Measurements from ENCODE around the gene KCNJ9.
"Not testable (repeated sequence)": the region's sequence is repeated elsewhere in the genome, so short reads cannot be mapped to it uniquely, and the experiment has no call there.

Gene KCNJ9

GRCh38 chr1:160123726-160124125 lies 42.4 kb downstream of the KCNJ9 start:
- DNase-seq, result no peak

DNA sequence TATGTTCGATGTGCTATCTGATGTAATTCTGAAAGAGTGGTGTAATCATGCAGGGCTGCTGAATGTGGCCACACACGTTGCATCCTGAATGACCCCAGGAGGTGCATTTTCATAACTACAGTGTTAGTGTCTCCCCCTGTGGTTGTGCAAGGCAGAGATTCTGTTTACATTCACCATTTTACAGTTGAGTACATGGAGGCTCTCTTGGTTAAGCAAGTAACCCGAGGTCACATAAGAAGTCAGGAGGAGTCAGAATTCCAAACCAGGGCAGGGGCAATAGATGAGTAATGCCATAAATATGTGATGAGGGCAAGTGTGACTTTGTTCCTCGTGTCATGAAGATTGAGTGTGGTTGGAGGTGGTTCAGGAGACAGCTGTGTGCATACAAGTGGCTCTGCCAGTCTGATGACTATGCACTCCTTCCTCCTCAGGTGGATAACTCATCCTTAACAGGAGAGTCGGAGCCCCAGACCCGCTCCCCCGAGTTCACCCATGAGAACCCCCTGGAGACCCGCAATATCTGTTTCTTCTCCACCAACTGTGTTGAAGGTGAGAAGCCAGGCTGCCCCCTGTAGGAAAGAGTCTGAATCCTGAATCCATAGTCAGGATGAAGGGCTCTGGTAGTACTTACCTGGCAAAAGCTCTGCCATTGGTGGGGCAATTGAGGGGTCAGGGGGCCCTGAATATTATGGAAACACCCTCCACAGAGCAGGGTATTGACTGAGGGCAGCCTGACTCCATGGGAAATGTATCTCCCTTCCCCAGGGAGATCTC lies 43.6 kb downstream of the KCNJ9 start:
- DNase-seq, result no peak

GRCh38 chr1:160125746-160126145 lies 44.4 kb downstream of the KCNJ9 start:
- DNase-seq, result no peak

DNA sequence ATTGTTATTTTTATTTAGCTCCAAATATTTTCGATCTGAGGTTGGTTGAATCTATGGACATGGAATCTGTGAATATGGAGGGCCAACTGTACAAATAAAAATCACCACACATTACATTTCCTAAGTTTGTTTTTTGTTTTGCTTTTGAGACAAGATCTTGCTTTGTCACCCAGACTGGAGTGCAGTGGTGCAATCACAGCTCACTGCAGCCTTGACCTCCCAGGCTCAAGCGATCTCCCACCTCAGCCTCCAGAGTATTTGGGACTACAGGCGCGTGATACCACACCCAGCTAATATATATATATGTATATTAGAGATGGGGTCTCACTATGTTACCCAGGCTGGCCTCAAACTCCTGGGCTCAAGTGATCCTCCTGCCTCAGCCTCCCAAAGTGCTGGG lies 45.0 kb downstream of the KCNJ9 start:
- not testable (repeated sequence) for DNase-seq

DNA sequence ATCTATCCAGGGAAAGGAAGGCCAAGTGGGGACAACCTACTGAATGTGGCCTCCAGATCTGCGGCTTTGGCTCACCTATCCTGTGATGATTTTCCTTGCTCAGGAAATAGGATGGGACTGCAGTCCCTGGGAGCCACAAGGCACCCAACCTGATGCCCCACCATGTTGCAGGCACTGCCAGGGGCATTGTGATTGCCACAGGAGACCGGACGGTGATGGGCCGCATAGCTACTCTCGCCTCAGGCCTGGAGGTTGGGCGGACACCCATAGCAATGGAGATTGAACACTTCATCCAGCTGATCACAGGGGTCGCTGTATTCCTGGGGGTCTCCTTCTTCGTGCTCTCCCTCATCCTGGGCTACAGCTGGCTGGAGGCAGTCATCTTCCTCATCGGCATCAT lies 46.0 kb downstream of the KCNJ9 start:
- no peak for DNase-seq

GRCh38 chr1:160127865-160128523 lies 46.7 kb downstream of the KCNJ9 start:
- no peak for DNase-seq

- DNase-seq, result no peak
Measured at GRCh38 chr1:160128636-160129035, 47.3 kb downstream of the KCNJ9 start.

GRCh38 chr1:160129046-160129445 lies 47.7 kb downstream of the KCNJ9 start:
- peak in 4 of 56 donors; percentile 16 to 21 (median 20) for DNase-seq

- DNase-seq, result no peak
Measured at GRCh38 chr1:160129558-160129957, 48.2 kb downstream of the KCNJ9 start.

GRCh38 chr1:160129966-160130365 lies 48.6 kb downstream of the KCNJ9 start:
- no peak for DNase-seq

- no peak for DNase-seq
Measured at GRCh38 chr1:160130486-160130885, 49.1 kb downstream of the KCNJ9 start.

DNA sequence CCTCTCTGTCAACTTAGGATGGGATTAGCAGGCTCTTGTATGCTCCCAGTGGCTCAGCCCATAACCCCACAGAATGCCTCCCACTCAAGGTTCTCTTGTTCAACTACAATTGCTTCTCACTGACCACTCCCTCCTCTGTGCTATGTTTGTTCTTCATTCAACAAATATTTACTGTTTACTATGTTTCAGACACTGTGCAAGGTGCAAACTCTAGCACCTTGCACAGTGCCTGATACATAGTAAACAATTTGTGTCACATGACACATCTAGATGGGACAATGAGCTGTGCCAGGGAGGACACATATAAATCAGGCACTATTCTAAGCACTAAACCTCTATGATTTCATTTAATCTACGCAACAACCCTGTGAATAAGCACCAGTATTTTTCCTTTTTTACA lies 49.6 kb downstream of the KCNJ9 start:
- DNase-seq, result no peak

GRCh38 chr1:160131803-160132565 lies 50.6 kb downstream of the KCNJ9 start:
- DNase-seq, result peak in 15 of 56 donors; percentile 8 to 52 (median 32)

DNA sequence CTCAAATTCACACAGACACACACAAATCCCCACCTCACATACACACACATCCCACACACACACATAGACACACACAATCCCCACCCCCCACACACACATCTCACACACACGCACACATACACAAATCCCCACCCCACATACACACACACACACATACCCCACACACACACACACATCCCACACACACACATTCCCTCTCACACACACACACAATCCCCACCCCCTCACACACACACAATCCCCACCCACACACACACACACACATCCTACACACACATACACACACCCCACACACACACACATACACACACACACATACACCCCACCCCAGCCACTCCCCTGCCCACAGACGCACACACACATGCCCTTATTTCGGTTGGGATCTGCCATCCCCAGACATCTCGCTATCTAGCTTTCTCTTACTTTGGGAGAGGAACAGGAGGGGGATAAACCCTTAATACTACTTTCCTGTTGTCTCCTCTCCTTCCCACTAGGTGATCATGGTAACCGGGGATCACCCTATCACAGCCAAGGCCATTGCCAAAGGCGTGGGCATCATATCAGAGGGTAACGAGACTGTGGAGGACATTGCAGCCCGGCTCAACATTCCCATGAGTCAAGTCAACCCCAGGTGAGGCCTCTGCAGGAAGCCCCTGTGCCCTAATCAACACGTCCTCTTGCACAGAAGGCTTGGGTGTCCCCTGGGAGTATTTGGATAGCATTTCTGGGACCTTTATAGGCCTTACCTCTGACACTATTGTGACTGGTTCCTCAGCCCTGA lies 52.8 kb downstream of the KCNJ9 start:
- DNase-seq, result no peak

DNA sequence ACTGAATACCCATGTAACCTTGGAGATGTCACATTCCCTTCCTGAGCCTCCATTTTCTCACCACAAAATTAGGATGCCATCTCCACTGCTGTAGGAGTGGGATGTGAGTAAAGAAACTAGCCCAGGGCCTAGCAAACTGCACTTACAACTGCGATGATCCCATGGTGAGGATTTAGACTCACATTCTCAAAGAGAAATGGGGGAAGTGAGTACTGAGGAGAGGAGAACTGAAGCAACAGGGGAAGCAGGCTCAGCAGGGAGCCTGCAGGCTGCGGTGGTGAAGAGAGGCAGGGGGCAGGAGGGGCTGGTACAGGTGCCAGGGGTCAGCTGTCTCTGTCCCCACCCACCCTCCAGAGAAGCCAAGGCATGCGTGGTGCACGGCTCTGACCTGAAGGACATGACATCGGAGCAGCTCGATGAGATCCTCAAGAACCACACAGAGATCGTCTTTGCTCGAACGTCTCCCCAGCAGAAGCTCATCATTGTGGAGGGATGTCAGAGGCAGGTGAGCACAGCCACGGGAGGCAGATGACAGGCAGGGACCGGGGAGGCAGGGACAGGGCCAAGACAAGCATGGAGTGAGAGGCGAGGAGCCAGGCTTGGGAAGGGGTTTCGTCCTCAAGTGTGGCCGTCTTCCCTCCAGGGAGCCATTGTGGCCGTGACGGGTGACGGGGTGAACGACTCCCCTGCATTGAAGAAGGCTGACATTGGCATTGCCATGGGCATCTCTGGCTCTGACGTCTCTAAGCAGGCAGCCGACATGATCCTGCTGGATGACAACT lies 53.6 kb downstream of the KCNJ9 start:
- no peak for DNase-seq

DNA sequence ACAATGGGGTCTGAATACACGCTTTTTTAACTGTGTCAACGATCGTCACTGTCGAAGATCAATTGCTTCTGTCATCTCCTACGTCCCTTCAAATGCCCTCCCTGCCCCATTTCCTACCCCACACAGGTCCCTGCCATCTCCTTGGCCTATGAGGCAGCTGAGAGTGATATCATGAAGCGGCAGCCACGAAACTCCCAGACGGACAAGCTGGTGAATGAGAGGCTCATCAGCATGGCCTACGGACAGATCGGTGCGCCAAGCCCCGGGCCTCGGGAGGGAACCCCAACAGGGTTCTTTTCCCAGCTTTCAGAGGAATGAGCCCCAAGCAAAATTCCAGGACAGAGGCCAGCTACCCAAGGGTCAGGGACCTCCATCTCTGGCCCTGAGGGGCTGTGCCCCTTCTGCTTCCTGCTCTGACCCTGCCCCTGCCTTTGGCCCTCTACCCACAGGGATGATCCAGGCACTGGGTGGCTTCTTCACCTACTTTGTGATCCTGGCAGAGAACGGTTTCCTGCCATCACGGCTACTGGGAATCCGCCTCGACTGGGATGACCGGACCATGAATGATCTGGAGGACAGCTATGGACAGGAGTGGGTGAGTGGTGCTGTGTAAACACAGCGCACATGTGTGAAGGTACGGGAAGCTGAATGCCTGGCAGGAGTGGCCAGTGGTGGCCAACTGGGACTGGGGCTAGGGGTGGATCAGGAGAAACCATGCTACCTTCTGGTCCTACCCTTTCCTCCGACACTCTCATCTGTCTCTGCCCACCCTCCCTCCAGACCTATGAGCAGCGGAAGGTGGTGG lies 55.0 kb downstream of the KCNJ9 start:
- no peak for DNase-seq

- no peak for DNase-seq
Measured at GRCh38 chr1:160136926-160137200, 55.5 kb downstream of the KCNJ9 start.

DNA sequence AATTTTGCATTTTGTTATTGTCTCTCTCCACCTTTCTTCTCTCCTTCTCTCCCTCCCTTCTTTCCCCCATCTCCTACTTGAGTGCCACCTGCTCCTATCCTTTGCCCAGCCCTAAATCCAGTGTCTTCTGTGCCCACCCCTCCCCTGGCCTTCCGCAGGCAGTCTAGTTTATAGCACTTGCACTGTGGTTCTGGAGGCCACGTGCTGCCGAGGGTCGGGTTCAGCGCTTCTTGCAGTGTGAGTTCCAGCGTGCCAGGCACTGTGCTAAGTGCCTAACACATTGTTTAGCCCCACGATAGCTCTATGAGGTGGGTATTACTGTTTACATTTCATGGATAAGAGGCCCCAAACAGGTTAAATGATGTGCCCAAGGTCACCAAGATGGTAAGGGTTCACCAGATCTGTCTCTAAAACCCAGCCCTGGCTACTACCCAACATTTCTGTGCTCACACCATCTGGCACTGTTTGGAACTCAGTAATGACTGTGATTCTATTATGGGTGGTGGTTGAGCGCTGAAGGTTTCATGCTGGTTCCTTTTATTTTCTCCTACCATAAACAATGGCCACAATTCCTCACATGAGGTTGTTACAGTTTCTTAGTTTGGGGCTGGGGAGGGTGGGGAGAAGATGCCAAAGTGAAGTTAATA lies 56.0 kb downstream of the KCNJ9 start:
- no peak for DNase-seq

DNA sequence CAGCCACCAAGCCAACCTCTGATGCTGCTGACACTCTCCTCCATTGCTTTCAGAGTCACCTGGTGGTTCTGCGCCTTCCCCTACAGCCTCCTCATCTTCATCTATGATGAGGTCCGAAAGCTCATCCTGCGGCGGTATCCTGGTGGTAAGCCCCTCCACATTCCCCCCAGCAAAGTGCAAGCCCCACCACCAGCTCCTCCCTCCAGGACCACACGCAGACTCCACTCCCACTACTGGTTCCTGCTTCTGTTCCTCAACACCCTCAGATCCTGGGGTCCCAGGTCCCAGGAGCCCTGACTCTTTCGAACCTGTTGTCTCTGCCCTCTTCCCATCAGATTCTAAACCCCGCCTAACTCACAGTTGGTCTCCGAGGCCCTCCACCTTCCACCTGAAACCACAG lies 58.5 kb downstream of the KCNJ9 start:
- DNase-seq, result no peak

Measured in nucleus accumbens (tissue), 56 donors.